Measurements from ENCODE around the gene ATP6V0E2.

The ATP6V0E2 gene

DNA sequence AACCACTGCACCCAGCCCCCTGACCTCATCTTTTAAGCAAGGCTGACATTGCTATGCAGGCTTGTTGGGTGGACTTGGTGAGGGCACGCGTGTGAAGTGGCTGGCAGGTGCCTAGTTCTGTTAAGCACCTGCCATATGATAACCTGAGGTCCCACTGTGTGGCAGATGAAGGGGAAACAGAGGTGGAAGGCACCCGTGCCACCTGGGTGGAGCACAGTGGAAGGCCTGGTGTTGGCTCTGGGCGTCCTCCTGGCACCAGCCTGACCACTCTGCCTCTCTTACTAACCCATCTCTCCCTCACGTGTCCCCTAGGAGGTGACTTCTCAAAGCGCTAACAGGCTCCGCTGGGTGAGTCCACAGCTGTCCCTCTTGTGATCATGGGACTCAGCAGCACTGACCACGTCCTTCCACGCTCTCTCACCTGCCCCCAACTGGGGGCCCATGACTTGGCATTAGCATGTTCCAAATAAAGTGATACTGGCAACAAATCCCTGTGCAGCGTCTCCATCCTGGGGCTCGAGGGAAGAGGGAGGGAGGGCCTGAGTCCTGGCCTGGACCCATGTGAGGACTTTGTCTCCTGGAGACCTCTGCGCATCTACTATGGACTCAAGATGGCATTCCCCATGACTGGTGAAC, 40.2 kb upstream of the ATP6V0E2 start:
- H3K4me3 Mint-ChIP-seq = no peak overlapping the region
- no peaks in the 10 kb centered on the region for H3K9me3 Mint-ChIP-seq
- no peak overlapping the region for H3K27ac Mint-ChIP-seq
- DNase-seq = no peak
- H3K36me3 Mint-ChIP-seq (ENCODE audit: low read depth) = no peaks in the 10 kb centered on the region
- peaks cover 4% of the 10 kb centered on the region for H3K27me3 Mint-ChIP-seq
- H3K4me1 Mint-ChIP-seq (ENCODE audit: low read depth) = peaks cover 6% of the 10 kb centered on the region

DNA sequence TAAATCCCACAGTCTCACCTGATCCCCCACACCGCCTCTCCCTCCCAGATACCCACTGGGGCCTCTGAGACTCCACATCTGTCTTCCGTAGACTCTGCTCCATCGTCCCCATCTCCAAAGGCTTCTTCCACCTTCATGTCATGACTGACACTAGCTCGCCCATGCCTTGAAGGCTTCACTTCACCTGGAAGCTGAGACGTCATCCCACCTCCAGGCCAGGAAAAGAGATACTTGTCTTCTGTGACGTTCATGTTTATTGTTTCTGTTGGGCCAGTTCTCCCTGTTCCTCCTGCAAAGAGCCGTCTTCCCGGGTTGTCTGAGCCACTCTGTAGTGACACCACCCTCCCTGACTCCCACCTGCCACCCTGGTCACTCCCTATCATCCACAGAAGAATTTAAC, 39.2 kb upstream of the ATP6V0E2 start:
- Mint-ChIP-seq H3K36me3 (ENCODE audit: low read depth) (peaks cover 5% of the 10 kb centered on the region), H3K9me3 (no peaks in the 10 kb centered on the region), H3K27me3 (peaks cover 4% of the 10 kb centered on the region), H3K4me1 (ENCODE audit: low read depth) (peaks cover 14% of the 10 kb centered on the region), H3K4me3 (no peak overlapping the region), H3K27ac (no peak overlapping the region)
- no peak for DNase-seq

DNA sequence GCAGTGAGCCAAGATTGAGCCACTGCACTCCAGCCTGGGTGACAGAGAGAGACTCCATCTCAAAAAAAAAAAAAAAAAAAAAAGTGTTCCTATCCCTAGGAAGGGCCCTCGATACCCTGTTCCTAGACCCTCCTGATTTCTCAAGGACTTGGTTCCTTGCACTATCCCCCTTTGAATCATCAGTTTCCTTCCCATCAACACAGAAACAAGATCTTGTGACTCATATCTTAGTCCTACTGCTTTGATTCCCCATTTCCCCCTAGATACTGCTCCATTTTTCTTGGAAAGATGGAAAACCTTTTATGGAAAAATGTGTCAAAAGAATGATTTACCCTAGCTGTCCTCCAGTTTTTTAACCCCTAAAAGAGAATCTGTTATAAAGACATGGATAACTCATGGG, 37.3 kb upstream of the ATP6V0E2 start:
- Mint-ChIP-seq H3K36me3 (ENCODE audit: low read depth) (peaks cover 7% of the 10 kb centered on the region), H3K27ac (no peak overlapping the region), H3K4me3 (no peak overlapping the region), H3K27me3 (peaks cover 4% of the 10 kb centered on the region), H3K9me3 (no peaks in the 10 kb centered on the region), H3K4me1 (ENCODE audit: low read depth) (peaks cover 28% of the 10 kb centered on the region)
- no peak for DNase-seq

DNA sequence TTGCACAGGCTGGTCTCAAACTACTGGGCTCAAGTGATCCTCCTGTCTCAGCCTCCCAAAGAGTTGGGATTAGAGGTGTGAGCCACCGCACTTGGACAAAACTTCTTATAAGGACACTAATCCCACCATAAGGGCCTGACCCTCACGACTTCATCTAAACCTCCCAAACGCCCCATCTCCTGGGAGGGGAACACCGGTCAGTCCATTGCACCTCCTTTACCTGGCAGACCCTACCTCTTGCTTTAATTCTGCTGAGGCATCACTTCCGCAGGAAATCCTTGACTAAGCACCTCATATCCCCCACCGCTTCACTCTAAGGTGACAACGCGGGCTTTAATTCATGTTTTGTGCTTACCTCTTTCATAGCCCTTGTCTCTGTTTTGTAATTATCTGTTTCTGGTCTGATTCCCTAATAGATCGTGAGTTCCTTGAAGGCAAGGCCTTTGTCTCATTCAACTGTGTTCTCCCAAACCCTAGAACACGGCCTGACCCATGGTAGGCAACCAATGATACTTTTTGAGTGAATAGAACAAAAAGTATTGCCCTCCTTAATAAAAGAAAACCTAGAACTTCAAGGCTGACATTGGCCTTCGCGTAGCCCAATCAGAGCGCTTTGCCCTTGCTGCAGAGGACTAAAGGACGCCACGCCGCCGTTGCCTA, 36.1 kb upstream of the ATP6V0E2 start:
- H3K27me3 Mint-ChIP-seq = no peaks in the 10 kb centered on the region
- no peaks in the 10 kb centered on the region for H3K9me3 Mint-ChIP-seq
- peak overlapping the region; percentile 76 for H3K27ac Mint-ChIP-seq
- DNase-seq = no peak
- peaks cover 7% of the 10 kb centered on the region for H3K36me3 Mint-ChIP-seq (ENCODE audit: low read depth)
- peaks cover 34% of the 10 kb centered on the region for H3K4me1 Mint-ChIP-seq (ENCODE audit: low read depth)
- H3K4me3 Mint-ChIP-seq = peak overlapping the region; percentile 80

DNA sequence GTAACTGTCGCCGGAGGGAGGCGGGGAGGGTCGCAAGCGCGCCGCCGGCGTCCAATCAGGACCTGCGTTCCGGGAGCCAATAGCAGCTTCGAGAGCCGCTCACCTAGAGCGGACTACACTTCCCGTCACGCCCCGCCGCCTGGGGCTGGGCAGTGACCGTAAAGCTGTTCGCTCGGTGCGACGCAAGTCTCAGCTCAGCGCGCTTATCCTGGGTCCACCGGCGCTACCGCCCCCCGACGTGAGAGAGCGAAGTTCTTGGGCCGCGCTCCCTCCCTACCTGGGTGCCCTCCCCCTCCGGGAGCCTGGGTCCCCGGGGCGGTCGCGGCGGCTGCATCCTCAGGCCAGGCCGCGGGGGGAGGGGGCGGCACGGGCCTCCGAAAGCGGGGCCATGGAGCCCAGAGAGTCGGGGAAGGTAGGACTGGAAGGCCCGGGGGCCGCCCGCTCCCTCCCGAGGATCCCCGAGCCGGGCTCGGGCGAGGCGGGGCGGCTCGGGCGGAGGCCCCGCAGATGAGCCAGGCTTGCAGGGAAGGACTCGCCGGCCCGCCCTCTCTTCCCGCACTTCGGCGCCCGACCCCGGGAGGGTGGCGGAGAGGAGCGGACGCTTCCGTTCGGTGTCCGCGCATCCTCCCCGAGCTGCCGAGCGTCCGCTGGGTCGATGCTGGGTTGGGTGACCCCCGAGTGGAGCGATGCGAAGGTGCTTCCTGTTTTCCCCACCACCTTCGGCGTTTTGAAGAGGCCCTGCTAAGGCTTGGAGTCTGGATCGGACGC, 35.4 kb upstream of the ATP6V0E2 start, which contains the start of gene ZNF862:
Gene ZNF862 (plus strand): TSS at position 152 of the 768 bp plus-strand sequence. CDS start 237 bp downstream, at position 389.
- Mint-ChIP-seq H3K9me3 (no peaks in the 10 kb centered on the region), H3K4me1 (ENCODE audit: low read depth) (peaks cover 39% of the 10 kb centered on the region), H3K27me3 (no peaks in the 10 kb centered on the region), H3K36me3 (ENCODE audit: low read depth) (peaks cover 7% of the 10 kb centered on the region), H3K4me3 (peak within 1 kb of the TSS; percentile 80), H3K27ac (peak within 1 kb of the TSS; percentile 80)
- DNase-seq = peak; percentile 94

DNA sequence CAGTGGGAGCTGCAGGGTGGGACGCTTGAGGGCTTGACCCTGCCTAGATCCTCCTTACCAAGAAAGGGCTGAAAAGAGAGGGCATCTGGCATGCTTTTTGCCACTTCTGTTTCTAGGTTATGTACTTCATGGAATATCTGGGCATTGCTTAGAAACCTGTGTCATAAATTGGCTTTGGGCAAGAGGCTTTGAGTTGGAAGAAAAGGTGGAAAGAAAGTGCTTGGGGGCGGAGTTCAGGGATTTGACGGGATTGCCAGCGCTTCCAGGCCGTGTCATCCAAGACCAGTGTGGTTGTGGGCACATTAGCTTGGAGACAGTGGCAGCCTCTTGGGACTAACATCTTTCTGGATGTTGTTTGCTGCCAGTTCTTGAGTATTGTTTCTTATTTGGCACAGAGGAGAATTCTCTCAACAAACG, 34.8 kb upstream of the ATP6V0E2 start:
- peaks cover 43% of the 10 kb centered on the region for H3K4me1 Mint-ChIP-seq (ENCODE audit: low read depth)
- no peaks in the 10 kb centered on the region for H3K27me3 Mint-ChIP-seq
- H3K9me3 Mint-ChIP-seq = no peaks in the 10 kb centered on the region
- H3K4me3 Mint-ChIP-seq = peak overlapping the region; percentile 80
- DNase-seq = no peak
- H3K36me3 Mint-ChIP-seq (ENCODE audit: low read depth) = peaks cover 7% of the 10 kb centered on the region
- peak overlapping the region; percentile 80 for H3K27ac Mint-ChIP-seq

DNA sequence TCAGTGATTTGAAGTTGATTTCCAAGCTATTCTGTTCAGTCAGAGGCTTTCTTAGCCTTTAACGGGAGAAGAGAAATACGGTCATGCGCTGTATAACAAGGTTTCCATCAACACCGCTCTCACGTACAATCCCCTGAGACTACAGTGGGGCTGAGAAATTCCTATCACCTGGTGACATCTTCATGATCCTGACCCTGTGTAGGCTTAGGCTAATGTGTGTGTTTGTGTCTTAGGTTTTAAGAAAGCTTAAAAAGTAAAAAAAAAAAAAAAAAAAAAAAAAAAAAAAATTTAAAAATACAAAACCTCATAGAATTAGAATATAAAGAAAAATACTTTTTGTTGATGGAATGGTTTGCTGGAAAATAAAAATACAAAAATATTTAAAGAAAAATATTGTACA, 33.8 kb upstream of the ATP6V0E2 start:
- H3K4me3 Mint-ChIP-seq = peak overlapping the region; percentile 80
- H3K27ac Mint-ChIP-seq = no peak overlapping the region
- H3K4me1 Mint-ChIP-seq (ENCODE audit: low read depth) = peaks cover 52% of the 10 kb centered on the region
- H3K9me3 Mint-ChIP-seq = no peaks in the 10 kb centered on the region
- H3K27me3 Mint-ChIP-seq = no peaks in the 10 kb centered on the region
- no peak for DNase-seq
- H3K36me3 Mint-ChIP-seq (ENCODE audit: low read depth) = peaks cover 7% of the 10 kb centered on the region

DNA sequence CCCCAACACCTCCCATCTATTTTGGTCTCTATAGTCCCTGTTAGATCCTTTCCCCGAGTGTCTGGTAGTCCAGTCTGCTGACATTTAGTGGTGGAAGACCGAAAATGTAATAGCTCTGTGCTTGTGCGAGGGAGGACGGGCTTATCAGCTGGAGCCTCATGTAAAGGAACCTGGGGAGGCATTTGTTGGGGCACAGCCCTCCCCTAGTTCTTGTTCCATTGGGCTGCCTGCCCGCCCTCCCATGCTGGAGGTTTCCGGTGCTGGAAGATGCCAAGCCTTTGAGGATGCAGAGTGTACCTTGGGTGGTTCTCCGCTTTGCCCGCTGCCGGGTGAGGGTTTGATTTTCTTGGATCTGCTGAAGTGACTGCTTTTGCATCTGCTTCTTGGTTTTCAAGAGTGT, 30.2 kb upstream of the ATP6V0E2 start:
- DNase-seq = no peak
- Mint-ChIP-seq H3K4me3 (no peak overlapping the region), H3K4me1 (ENCODE audit: low read depth) (peaks cover 65% of the 10 kb centered on the region), H3K27me3 (no peaks in the 10 kb centered on the region), H3K9me3 (no peaks in the 10 kb centered on the region), H3K36me3 (ENCODE audit: low read depth) (peaks cover 23% of the 10 kb centered on the region), H3K27ac (no peak overlapping the region)

DNA sequence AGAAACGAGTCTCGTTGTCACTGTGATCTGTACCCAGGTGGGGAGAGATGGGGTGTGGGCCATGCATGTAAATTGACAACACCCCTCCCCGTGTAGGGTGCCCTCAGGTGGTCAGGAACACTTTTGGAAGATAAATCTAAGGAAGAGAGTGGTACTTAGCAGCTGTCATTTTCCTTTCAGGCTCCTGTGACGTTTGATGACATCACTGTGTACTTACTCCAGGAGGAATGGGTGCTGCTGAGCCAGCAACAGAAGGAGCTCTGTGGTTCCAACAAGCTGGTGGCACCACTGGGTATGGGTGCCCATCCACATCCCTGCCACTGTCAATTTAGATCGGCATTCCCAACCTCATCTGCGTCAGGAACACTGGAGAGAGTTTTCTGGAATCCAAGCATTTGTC, 29.3 kb upstream of the ATP6V0E2 start:
- H3K4me3 Mint-ChIP-seq = no peak overlapping the region

DNA sequence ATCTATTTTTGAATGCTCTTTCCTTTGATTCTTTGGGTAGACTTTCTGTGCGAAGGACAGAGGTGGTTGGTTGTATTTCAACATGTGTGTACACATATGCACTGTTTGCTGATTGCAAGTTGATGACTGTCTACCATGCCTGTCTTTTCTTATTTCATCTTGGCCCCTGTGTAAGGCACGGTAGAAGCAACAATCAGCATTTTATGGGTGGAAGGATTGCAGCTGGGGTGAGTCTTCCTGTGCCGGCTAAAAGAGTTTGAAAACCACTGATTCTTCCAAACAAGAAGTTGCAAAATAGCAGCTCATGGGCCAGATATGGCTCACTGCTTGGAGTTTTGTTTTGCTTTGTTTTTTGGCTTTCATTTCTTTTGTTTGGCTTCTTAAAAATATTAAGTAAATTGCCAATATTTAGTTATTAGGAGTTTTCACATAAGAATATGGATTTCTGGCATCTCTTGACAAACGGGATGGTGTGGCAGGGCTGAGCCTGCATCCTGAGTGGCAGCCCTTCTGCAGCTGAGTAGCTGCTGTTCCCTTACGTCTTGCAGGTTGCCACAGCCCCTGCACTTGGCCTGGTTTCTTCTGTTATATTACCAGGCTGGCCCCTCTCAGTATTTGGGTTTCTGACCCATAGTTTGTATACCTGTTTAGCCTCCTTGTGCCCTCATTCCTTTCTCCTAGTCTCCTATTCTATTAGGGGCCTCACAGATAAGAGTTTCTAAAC, 28.4 kb upstream of the ATP6V0E2 start:
- H3K27me3 Mint-ChIP-seq = no peaks in the 10 kb centered on the region
- DNase-seq = no peak
- no peak overlapping the region for H3K4me3 Mint-ChIP-seq
- H3K9me3 Mint-ChIP-seq = no peaks in the 10 kb centered on the region
- no peak overlapping the region for H3K27ac Mint-ChIP-seq
- peaks cover 60% of the 10 kb centered on the region for H3K4me1 Mint-ChIP-seq (ENCODE audit: low read depth)
- peaks cover 29% of the 10 kb centered on the region for H3K36me3 Mint-ChIP-seq (ENCODE audit: low read depth)

More for the DNA sequence above, 29.3 kb upstream of the ATP6V0E2 start:
- Mint-ChIP-seq H3K9me3 (no peaks in the 10 kb centered on the region), H3K27me3 (no peaks in the 10 kb centered on the region), H3K36me3 (ENCODE audit: low read depth) (peaks cover 25% of the 10 kb centered on the region), H3K4me1 (ENCODE audit: low read depth) (peaks cover 58% of the 10 kb centered on the region), H3K27ac (no peak overlapping the region)
- no peak for DNase-seq

DNA sequence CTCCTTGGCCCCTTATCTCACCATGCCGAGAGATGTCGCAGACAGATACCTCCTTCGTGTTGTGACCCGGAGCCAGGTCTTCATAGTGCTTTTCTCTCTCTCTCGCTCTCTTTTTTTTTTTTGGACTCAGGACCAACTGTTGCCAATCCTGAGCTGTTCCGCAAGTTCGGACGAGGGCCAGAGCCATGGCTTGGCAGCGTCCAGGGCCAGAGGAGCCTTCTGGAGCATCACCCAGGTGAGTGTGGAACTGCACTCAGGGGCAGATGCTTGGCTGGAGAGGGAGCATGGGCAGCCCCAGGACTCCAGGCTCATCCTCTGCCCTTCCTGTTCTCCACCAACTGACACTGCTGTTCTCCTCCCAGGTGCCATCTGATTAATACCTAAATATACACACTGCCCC, 27.7 kb upstream of the ATP6V0E2 start:
- no peaks in the 10 kb centered on the region for H3K27me3 Mint-ChIP-seq
- peaks cover 61% of the 10 kb centered on the region for H3K4me1 Mint-ChIP-seq (ENCODE audit: low read depth)
- no peak overlapping the region for H3K27ac Mint-ChIP-seq
- H3K36me3 Mint-ChIP-seq (ENCODE audit: low read depth) = peaks cover 32% of the 10 kb centered on the region
- no peak for DNase-seq
- H3K4me3 Mint-ChIP-seq = no peak overlapping the region
- H3K9me3 Mint-ChIP-seq = no peaks in the 10 kb centered on the region

DNA sequence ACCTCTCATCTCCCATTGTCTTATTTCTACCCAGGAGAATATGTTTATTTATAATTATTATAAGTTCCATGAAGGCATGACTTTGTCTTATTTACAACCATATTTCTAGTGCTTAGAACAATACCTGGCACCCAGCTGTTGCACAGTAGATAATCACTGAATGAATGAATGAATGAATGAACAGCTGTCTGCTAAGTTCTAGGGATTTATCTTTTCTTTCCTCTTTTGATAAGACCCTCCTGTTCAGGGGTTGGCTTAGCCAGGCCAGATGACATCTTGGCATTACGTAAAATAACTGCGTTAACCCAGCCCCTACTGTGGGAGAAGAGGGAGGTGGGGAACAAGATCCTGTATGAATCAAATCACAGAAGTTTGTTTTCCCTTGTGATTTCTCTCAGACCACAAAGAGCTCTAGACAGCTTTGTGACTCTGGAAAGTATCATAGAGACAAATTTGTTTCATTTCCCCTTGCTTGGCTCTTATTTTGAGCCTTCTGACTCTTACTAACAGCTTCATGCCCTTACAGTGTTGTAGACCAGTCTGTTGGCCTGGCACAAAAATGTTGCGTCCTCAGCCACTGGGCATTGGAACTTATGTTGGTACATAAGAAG, 27.2 kb upstream of the ATP6V0E2 start:
- Mint-ChIP-seq H3K27ac (peak overlapping the region; percentile 60), H3K36me3 (ENCODE audit: low read depth) (peaks cover 34% of the 10 kb centered on the region), H3K4me3 (no peak overlapping the region), H3K27me3 (no peaks in the 10 kb centered on the region), H3K9me3 (no peaks in the 10 kb centered on the region), H3K4me1 (ENCODE audit: low read depth) (peaks cover 57% of the 10 kb centered on the region)
- no peak for DNase-seq

DNA sequence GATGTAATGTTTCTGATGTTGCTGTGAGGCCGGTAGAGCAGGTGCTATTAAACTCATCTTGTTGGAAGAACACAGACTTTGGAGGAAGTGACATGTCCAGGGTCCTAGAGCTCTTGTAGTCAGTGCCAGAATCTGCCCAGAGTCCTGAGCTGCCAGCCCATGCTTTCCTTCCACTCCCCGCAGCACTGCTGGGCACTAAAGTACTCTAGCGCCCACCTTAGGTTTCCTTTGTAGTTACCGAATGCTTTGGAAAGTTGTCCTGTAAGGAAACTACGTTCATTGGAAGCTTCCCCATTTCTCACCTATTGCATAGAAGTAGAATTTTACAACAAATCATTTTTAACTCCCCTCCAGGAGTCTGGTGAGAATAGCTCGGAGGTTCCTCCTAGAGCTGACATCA, 24.6 kb upstream of the ATP6V0E2 start:
- Mint-ChIP-seq H3K4me3 (no peak overlapping the region), H3K9me3 (no peaks in the 10 kb centered on the region), H3K4me1 (ENCODE audit: low read depth) (peaks cover 48% of the 10 kb centered on the region), H3K27ac (no peak overlapping the region), H3K36me3 (ENCODE audit: low read depth) (peaks cover 43% of the 10 kb centered on the region), H3K27me3 (no peaks in the 10 kb centered on the region)
- no peak for DNase-seq

DNA sequence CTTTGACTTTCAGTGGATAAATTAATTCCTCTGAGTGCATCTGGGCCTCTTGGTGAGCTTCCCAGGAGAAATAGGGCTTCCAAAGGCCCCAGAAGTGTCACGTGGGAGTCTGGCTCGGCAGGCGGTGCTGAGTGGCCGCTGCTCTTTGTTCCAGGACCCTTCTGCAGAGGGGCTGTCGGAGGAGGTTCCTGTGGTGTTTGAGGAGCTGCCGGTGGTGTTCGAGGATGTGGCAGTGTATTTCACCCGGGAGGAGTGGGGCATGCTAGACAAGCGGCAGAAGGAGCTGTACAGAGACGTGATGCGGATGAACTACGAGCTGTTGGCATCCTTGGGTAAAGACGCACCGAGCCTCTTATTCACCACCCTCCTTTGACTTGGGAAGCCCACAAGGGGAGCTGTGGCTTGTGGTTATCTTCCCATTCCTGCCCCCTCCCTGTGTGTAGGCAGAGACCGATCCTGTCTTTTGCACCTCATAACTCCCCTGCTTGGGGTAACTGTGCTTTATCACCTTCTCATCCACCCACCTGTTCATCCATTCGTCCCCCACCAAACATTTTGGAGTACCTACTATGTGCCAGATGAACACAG, 23.7 kb upstream of the ATP6V0E2 start:
- H3K27ac Mint-ChIP-seq = peak overlapping the region; percentile 30
- no peak for DNase-seq
- H3K4me1 Mint-ChIP-seq (ENCODE audit: low read depth) = peaks cover 48% of the 10 kb centered on the region
- no peak overlapping the region for H3K4me3 Mint-ChIP-seq
- no peaks in the 10 kb centered on the region for H3K9me3 Mint-ChIP-seq
- H3K36me3 Mint-ChIP-seq (ENCODE audit: low read depth) = peaks cover 43% of the 10 kb centered on the region
- no peaks in the 10 kb centered on the region for H3K27me3 Mint-ChIP-seq

Measured in activated T-cell treated with anti-CD3 and anti-CD28 coated beads, Interleukin-2, amount 50 U/mL, for 24 hours (primary cell).